ENCODE data around the gene RPL34. TPM values are rescaled to one million over a fixed set of nuclear protein-coding genes. Genes with fewer than 3 reads are reported as not detected.
"Not testable (repeated sequence)": the region's sequence is repeated elsewhere in the genome, so short reads cannot be mapped to it uniquely, and the experiment has no call there.

Gene RPL34
- polyA plus RNA-seq, 1 donor: 3,369 TPM

DNA sequence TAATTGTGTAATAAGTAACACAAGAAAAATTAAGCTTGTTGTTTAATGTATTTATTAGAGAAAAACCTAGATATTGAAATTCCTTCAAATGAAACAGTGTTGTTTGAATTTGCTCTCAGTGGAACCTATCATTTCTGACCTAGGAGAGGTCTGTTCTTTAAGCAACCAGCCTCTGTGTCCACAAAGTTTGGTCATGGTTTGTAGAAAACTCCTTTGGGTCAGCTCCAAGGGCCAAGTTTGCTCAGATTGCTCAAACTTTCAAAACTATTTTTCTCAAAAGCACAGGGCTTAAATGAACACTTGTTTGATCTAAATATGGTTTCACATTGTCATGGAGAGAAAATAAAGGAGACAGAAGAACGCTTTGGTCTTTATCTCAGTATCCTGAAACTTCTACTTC, 29.6 kb upstream of the RPL34 start:
- no CpG with 5 or more reads among the region's 1 CpG for WGBS (ENCODE audit: insufficient coverage, low lambda C conversion rate)
- H3K27ac ChIP-seq (ENCODE audit: low read length): no peak overlapping the region
- H3K9me3 ChIP-seq (ENCODE audit: control insufficient read depth, low read depth, low read length): no peaks in the 10 kb centered on the region
- peaks cover 3% of the 10 kb centered on the region for H3K4me1 ChIP-seq (ENCODE audit: control insufficient read depth, insufficient read depth, low read length)
- H3K36me3 ChIP-seq (ENCODE audit: control insufficient read depth, insufficient read depth, low read length): no peaks in the 10 kb centered on the region
- DNase-seq: no peak
- no peak overlapping the region for H3K4me3 ChIP-seq (ENCODE audit: low read length)
- H3K27me3 ChIP-seq (ENCODE audit: control insufficient read depth, insufficient read depth, low read length): no peaks in the 10 kb centered on the region

DNA sequence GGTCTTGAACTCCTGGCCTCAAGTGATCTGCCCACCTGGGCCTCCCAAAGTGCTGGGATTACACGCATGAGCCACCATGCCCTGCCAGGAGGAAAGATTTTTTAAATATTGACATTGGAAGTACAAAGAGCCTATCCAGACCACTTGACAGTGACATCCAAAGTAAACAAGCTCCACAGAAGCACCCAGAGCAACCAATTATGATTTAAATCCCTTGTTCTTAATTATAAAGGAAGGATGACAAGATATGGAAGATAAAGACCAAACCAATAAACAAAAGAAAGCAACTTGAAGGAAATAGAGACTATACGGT, 27.7 kb upstream of the RPL34 start:
- Histone ChIP-seq H3K36me3 (ENCODE audit: control insufficient read depth, insufficient read depth, low read length) (no peaks in the 10 kb centered on the region), H3K27ac (ENCODE audit: low read length) (no peak overlapping the region), H3K27me3 (ENCODE audit: control insufficient read depth, insufficient read depth, low read length) (no peaks in the 10 kb centered on the region), H3K9me3 (ENCODE audit: control insufficient read depth, low read depth, low read length) (no peaks in the 10 kb centered on the region), H3K4me3 (ENCODE audit: low read length) (no peak overlapping the region), H3K4me1 (ENCODE audit: control insufficient read depth, insufficient read depth, low read length) (peaks cover 3% of the 10 kb centered on the region)
- DNase-seq: no peak
- WGBS (ENCODE audit: insufficient coverage, low lambda C conversion rate): 43% methylated on average over 1 of the region's 2 CpGs

DNA sequence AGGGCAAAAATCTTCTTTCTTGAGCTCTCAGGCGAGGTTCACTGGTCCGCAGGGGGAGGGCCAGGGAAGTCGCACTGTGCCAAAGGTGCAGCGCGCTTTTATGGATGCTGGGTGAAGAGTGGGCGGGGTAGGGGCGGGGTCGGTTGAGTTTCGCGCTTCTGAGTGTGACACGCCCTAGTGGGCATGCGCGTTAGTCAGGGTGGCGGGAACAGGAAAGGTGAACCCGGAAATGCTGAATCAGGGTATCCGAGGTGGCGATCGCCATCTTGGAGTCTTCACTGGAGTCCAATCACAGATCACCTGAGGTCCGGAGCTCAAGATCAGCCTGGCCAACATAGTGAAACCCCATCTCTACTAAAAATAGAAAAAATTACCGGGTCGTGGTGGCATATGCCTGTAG, 26.1 kb upstream of the RPL34 start:
- not testable (repeated sequence) for H3K9me3 ChIP-seq (ENCODE audit: control insufficient read depth, low read depth, low read length); H3K36me3 ChIP-seq (ENCODE audit: control insufficient read depth, insufficient read depth, low read length); H3K27ac ChIP-seq (ENCODE audit: low read length); H3K4me3 ChIP-seq (ENCODE audit: low read length); H3K27me3 ChIP-seq (ENCODE audit: control insufficient read depth, insufficient read depth, low read length); H3K4me1 ChIP-seq (ENCODE audit: control insufficient read depth, insufficient read depth, low read length); DNase-seq
- WGBS (ENCODE audit: insufficient coverage, low lambda C conversion rate): 100% methylated on average over 2 of the region's 21 CpGs

DNA sequence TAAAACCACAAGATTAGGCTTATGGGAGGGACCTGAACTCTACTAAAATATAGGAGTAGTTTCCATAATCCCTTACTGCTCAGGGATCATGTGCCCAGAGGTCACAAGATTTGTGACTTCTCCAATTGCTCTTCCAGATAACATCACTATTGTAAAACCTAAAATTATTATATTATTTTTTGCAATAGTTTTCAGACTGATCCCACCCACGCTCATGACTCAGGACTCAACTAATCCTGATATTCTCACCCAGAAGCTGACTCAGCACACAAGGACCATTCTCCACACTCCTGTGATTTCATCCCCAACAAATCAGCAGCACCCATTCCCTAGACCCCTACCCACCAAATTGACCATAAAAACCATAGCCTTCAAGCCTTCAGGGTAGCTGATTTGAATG, 24.0 kb upstream of the RPL34 start:
- WGBS (ENCODE audit: insufficient coverage, low lambda C conversion rate): 100% methylated on average over 1 of the region's 1 CpG
- H3K9me3 ChIP-seq (ENCODE audit: control insufficient read depth, low read depth, low read length): no peaks in the 10 kb centered on the region

DNA sequence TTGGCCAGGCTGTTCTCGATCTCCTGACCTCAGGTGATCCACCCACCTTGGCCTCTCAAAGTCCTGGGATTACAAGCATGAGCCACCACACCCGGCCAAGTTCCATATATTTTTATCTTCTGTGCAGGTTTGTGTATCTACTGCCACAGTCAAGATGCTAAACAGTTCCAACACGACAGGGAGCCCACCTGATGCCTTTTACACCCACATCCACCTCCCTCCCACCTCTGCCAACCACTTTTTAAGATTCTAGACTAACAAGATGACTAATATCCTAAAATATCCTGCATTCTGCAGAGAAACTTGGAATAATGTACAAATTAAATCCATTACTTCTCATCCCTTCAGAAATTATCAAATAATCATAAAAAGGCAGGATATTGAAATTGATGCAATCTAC, 19.3 kb upstream of the RPL34 start:
- DNase-seq: no peak
- Histone ChIP-seq H3K4me1 (ENCODE audit: control insufficient read depth, insufficient read depth, low read length) (no peaks in the 10 kb centered on the region), H3K9me3 (ENCODE audit: control insufficient read depth, low read depth, low read length) (no peaks in the 10 kb centered on the region), H3K27ac (ENCODE audit: low read length) (no peak overlapping the region), H3K4me3 (ENCODE audit: low read length) (no peak overlapping the region), H3K27me3 (ENCODE audit: control insufficient read depth, insufficient read depth, low read length) (no peaks in the 10 kb centered on the region), H3K36me3 (ENCODE audit: control insufficient read depth, insufficient read depth, low read length) (no peaks in the 10 kb centered on the region)
- no CpG with 5 or more reads among the region's 3 CpGs for WGBS (ENCODE audit: insufficient coverage, low lambda C conversion rate)

More for the DNA sequence above, 24.0 kb upstream of the RPL34 start:
- Histone ChIP-seq H3K27me3 (ENCODE audit: control insufficient read depth, insufficient read depth, low read length) (no peaks in the 10 kb centered on the region), H3K4me1 (ENCODE audit: control insufficient read depth, insufficient read depth, low read length) (no peaks in the 10 kb centered on the region), H3K36me3 (ENCODE audit: control insufficient read depth, insufficient read depth, low read length) (no peaks in the 10 kb centered on the region), H3K4me3 (ENCODE audit: low read length) (no peak overlapping the region), H3K27ac (ENCODE audit: low read length) (no peak overlapping the region)
- DNase-seq: no peak

DNA sequence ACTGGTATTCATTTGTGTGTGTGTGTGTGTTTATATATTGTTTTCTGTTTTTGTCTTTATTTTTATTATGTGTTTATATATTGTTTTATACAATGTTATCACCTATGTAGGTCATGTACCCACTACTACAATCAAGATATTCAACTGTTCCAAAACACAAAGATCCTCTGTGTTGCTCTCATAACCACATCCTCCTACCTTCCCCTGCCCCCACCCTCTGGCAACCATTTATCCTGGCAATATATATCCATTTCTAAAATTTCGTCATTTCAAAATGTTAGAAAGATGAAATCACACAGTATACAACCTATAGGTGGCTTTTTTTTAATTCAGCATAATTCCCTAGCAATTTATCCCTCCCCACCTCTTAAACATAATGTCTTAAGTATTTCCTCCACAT, 18.8 kb upstream of the RPL34 start:
- no peaks in the 10 kb centered on the region for H3K36me3 ChIP-seq (ENCODE audit: control insufficient read depth, insufficient read depth, low read length)
- H3K4me1 ChIP-seq (ENCODE audit: control insufficient read depth, insufficient read depth, low read length): no peaks in the 10 kb centered on the region
- H3K4me3 ChIP-seq (ENCODE audit: low read length): no peak overlapping the region
- 100% methylated on average over 1 of the region's 1 CpG for WGBS (ENCODE audit: insufficient coverage, low lambda C conversion rate)
- DNase-seq: no peak
- no peaks in the 10 kb centered on the region for H3K27me3 ChIP-seq (ENCODE audit: control insufficient read depth, insufficient read depth, low read length)
- H3K9me3 ChIP-seq (ENCODE audit: control insufficient read depth, low read depth, low read length): no peaks in the 10 kb centered on the region
- no peak overlapping the region for H3K27ac ChIP-seq (ENCODE audit: low read length)

DNA sequence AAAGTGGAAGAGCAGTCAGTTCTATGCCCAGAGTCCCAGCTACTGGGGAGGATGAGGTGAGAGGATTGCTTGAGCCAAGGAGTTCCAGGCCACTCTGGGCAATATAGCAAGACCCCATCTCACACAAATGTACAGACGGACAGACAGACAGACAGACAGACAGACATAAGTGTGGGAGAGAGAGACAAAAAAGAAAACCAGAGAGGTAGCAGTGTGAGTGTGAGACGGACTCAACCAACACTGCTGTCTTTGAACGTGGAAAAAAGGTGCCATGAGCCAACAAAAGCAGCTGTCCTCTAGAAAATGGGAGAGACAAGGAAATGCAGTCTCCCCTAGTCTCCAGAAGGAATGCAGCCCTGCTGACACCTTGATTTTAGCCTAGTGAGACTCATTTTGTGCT, 18.2 kb upstream of the RPL34 start:
- no peak overlapping the region for H3K4me3 ChIP-seq (ENCODE audit: low read length)
- no peak for DNase-seq
- H3K4me1 ChIP-seq (ENCODE audit: control insufficient read depth, insufficient read depth, low read length): no peaks in the 10 kb centered on the region
- WGBS (ENCODE audit: insufficient coverage, low lambda C conversion rate): no CpG with 5 or more reads among the region's 3 CpGs
- H3K36me3 ChIP-seq (ENCODE audit: control insufficient read depth, insufficient read depth, low read length): no peaks in the 10 kb centered on the region
- no peaks in the 10 kb centered on the region for H3K27me3 ChIP-seq (ENCODE audit: control insufficient read depth, insufficient read depth, low read length)
- H3K9me3 ChIP-seq (ENCODE audit: control insufficient read depth, low read depth, low read length): no peaks in the 10 kb centered on the region
- no peak overlapping the region for H3K27ac ChIP-seq (ENCODE audit: low read length)

DNA sequence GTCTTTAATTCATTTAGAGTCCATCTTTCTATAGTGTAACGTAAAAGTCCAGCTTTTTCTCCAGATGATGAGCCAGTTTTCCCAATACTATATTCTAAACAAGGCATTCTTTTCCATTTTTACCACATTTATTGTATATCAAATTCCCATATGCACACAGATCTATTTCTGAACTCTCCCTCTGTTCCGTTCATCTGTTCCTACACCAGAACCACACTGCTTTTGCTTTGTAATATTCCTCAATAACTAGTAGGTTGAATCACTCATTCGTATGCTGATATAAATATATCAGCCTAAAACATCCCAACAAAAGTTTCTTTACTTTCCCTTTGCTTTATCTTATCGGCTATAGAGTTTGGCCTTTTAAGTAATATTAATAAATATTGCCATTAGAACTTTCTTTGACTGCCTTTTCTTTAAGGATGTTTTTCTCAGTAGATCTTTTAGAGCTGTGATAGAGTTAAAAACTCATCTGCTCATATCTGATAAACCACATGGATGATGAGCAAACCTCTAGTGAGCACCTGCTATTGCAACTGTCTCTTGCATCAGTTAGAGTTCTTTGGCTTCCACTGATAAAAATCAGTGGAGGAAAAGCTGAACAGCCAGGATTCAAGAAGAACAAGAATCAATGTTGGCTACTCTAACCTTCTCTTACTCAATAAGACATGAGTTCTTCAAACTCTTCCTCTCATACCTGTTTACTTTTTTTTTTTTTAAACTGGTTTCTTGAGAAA, 13.1 kb upstream of the RPL34 start:
- Histone ChIP-seq H3K36me3 (ENCODE audit: control insufficient read depth, insufficient read depth, low read length) (no peaks in the 10 kb centered on the region), H3K9me3 (ENCODE audit: control insufficient read depth, low read depth, low read length) (no peaks in the 10 kb centered on the region), H3K27me3 (ENCODE audit: control insufficient read depth, insufficient read depth, low read length) (no peaks in the 10 kb centered on the region), H3K4me3 (ENCODE audit: low read length) (no peak overlapping the region), H3K27ac (ENCODE audit: low read length) (no peak overlapping the region), H3K4me1 (ENCODE audit: control insufficient read depth, insufficient read depth, low read length) (no peaks in the 10 kb centered on the region)
- 100% methylated on average over 2 of the region's 4 CpGs for WGBS (ENCODE audit: insufficient coverage, low lambda C conversion rate)
- DNase-seq: no peak

DNA sequence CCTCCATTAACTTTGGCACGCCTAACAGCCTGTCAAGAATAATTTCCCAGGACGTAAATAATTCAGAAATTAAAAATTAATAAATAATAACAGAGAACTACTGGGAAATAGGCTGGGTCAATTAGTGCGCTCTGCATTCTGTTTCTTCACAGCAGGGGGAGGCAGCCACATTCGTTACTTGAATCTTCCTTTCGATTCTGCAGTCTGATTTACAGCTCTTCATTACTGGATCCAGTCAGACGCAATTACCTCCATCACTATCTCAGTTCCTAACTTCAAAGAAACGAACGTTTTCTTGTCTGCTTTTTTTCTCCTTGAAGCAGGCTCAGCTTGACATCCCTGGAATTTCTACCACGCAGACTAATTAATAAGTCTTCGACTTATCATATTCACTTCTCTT, 9.0 kb upstream of the RPL34 start:
- Histone ChIP-seq H3K4me1 (ENCODE audit: control insufficient read depth, insufficient read depth, low read length) (no peaks in the 10 kb centered on the region), H3K27me3 (ENCODE audit: control insufficient read depth, insufficient read depth, low read length) (no peaks in the 10 kb centered on the region), H3K9me3 (ENCODE audit: control insufficient read depth, low read depth, low read length) (no peaks in the 10 kb centered on the region), H3K36me3 (ENCODE audit: control insufficient read depth, insufficient read depth, low read length) (no peaks in the 10 kb centered on the region), H3K4me3 (ENCODE audit: low read length) (no peak overlapping the region), H3K27ac (ENCODE audit: low read length) (no peak overlapping the region)
- WGBS (ENCODE audit: insufficient coverage, low lambda C conversion rate): 16% methylated on average over 6 of the region's 10 CpGs
- peak in 1 of 2 donors; percentile 15 for DNase-seq

DNA sequence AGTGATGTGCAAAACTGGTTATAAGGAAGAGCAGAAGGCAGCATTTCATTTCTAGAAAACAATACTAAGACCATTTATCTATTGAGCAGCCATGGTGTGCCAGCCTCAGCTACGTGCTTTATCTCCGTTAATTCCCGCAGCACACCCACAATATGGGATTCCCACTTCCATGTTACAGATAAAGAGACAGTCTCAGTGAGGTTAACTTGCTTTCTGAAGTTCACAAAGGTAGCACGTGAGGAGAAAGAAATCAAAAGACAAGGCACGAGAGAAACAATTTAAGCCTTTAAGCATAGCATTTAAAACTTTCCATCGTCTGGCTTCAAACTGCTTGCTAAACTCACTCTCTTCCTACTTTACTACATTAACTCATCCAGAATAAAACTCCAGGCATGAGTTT, 8.0 kb upstream of the RPL34 start:
- H3K4me1 ChIP-seq (ENCODE audit: control insufficient read depth, insufficient read depth, low read length): no peaks in the 10 kb centered on the region
- H3K4me3 ChIP-seq (ENCODE audit: low read length): no peak overlapping the region
- DNase-seq: no peak
- H3K27me3 ChIP-seq (ENCODE audit: control insufficient read depth, insufficient read depth, low read length): no peaks in the 10 kb centered on the region
- WGBS (ENCODE audit: insufficient coverage, low lambda C conversion rate): 93% methylated on average over 4 of the region's 6 CpGs
- H3K9me3 ChIP-seq (ENCODE audit: control insufficient read depth, low read depth, low read length): no peaks in the 10 kb centered on the region
- no peaks in the 10 kb centered on the region for H3K36me3 ChIP-seq (ENCODE audit: control insufficient read depth, insufficient read depth, low read length)
- no peak overlapping the region for H3K27ac ChIP-seq (ENCODE audit: low read length)

DNA sequence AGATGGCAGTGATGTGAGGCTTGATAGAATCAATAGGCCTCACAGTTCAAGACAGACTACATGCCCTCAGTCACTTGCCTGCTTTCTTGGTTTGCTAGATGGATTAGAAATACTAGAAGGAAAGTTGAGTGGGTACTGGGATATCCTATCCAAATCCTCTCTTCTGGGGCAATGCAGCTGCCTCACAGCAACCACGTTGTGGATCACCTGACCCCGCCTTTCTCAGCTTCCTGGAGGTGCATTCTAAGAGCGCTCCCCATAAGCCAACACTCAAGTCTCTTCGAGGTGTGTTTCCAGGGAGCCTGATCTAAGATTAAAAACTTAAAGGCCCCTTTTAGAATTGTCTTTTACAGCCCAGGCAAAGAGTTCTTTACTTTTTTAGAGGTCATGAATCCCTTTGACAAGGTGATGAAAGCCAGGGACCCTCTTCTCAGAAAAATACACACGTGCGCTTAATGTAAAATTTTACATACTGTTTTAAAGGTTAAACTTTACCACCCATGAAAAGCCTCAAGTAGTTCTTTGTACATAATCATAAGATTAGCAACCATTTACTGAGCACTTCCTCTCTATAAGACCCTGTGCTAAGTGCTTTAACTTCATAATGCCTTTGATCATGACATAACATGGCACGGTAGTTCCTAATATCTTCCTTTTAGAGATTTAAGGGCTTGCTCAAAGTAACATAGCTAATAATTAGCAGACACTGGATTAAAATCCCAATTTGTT, 840 bp upstream of the RPL34 start:
- Histone ChIP-seq H3K9me3 (ENCODE audit: control insufficient read depth, low read depth, low read length) (no peaks in the 10 kb centered on the region), H3K4me1 (ENCODE audit: control insufficient read depth, insufficient read depth, low read length) (peaks cover 6% of the 10 kb centered on the region), H3K27me3 (ENCODE audit: control insufficient read depth, insufficient read depth, low read length) (no peaks in the 10 kb centered on the region), H3K36me3 (ENCODE audit: control insufficient read depth, insufficient read depth, low read length) (peaks cover 28% of the 10 kb centered on the region), H3K4me3 (ENCODE audit: low read length) (peak overlapping the region; percentile 68), H3K27ac (ENCODE audit: low read length) (peak overlapping the region; percentile 44)
- 51% methylated on average over 2 of the region's 7 CpGs for WGBS (ENCODE audit: insufficient coverage, low lambda C conversion rate)
- DNase-seq: peak in 1 of 2 donors; percentile 17
